Cardiac fibroblast (primary cell): ENCODE data around the gene RCAN2.

Experiments used
- DNase-seq, 2 donors: peaks; one replicate each; pipeline versions ENCODE4 v3.0.0 to v3.0.0-alpha.2; 2010; ENCODE audit warnings: low read depth in 2 of 2
- H3K4me3 ChIP-seq, 2 donors: replicated peaks in 1 of 2; 1 replicate in 1 of 2; 2 replicates in 1 of 2; pipeline ENCODE4 v1.5.1; 2011; ENCODE audit warnings: low read depth in 2 of 2, low read length in 2 of 2, mild to moderate bottlenecking in 2 of 2, moderate library complexity in 1 of 2
- CTCF ChIP-seq: IDR thresholded peaks from one replicate; pipeline ENCODE4 v1.5.1; 2011; ENCODE audit warnings: low read depth, mild to moderate bottlenecking, low read length, inconsistent platforms

RCAN2 gene

GRCh38 chr6:46473881-46474280 is 17.4 kb downstream of the RCAN2 start:
- TF ChIP-seq CTCF: no peak
- no peak overlapping the region for H3K4me3 ChIP-seq
- peak in 1 of 2 donors; percentile 23 for DNase-seq

- no peak overlapping the region for H3K4me3 ChIP-seq
- TF ChIP-seq CTCF: no peak
These were observed 19.0 kb downstream of the RCAN2 start for GRCh38 chr6:46472243-46472642.

GRCh38 chr6:46469021-46469420 is 22.2 kb downstream of the RCAN2 start:
- no peak overlapping the region for H3K4me3 ChIP-seq
- TF ChIP-seq CTCF: no peak

More at GRCh38 chr6:46472243-46472642, 19.0 kb downstream of the RCAN2 start:
- DNase-seq: no peak

GRCh38 chr6:46468403-46469010 is 22.7 kb downstream of the RCAN2 start:
- TF ChIP-seq CTCF: no peak
- no peak for DNase-seq
- H3K4me3 ChIP-seq: no peak overlapping the region

More at GRCh38 chr6:46469021-46469420, 22.2 kb downstream of the RCAN2 start:
- no peak for DNase-seq

- no peak for TF ChIP-seq CTCF
- H3K4me3 ChIP-seq: no peak overlapping the region
- no peak for DNase-seq
These were observed 24.7 kb downstream of the RCAN2 start for GRCh38 chr6:46466570-46466969.

GRCh38 chr6:46465294-46466165 is 25.7 kb downstream of the RCAN2 start:
- DNase-seq: peak; percentile 2 to 24
- no peak overlapping the region for H3K4me3 ChIP-seq
- TF ChIP-seq CTCF: no peak
